ENCODE data around the gene WDR72.

GRCh38 chr15:53482055-53482454 is 277.4 kb downstream of the WDR72 start:
- TF ChIP-seq, protein P1, sequence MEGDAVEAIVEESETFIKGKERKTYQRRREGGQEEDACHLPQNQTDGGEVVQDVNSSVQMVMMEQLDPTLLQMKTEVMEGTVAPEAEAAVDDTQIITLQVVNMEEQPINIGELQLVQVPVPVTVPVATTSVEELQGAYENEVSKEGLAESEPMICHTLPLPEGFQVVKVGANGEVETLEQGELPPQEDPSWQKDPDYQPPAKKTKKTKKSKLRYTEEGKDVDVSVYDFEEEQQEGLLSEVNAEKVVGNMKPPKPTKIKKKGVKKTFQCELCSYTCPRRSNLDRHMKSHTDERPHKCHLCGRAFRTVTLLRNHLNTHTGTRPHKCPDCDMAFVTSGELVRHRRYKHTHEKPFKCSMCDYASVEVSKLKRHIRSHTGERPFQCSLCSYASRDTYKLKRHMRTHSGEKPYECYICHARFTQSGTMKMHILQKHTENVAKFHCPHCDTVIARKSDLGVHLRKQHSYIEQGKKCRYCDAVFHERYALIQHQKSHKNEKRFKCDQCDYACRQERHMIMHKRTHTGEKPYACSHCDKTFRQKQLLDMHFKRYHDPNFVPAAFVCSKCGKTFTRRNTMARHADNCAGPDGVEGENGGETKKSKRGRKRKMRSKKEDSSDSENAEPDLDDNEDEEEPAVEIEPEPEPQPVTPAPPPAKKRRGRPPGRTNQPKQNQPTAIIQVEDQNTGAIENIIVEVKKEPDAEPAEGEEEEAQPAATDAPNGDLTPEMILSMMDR (IDR thresholded peaks at IDR 0.05), result no peak
- TF ChIP-seq POLR2AphosphoS5 (IDR thresholded peaks at IDR 0.05) (no peak), POLR2A (IDR thresholded peaks at IDR 0.05; ENCODE audit: low read depth) (no peak), EP300 (IDR thresholded peaks at IDR 0.05) (no peak)
